Measurements from ENCODE around the gene SPTSSB. TPM values are rescaled to one million over a fixed set of nuclear protein-coding genes. Genes with fewer than 3 reads are reported as not detected.

SPTSSB gene
- total and polyA plus RNA-seq, 4 donors: 0.16 to 0.39 (median 0.18) TPM; not detected in 1

DNA sequence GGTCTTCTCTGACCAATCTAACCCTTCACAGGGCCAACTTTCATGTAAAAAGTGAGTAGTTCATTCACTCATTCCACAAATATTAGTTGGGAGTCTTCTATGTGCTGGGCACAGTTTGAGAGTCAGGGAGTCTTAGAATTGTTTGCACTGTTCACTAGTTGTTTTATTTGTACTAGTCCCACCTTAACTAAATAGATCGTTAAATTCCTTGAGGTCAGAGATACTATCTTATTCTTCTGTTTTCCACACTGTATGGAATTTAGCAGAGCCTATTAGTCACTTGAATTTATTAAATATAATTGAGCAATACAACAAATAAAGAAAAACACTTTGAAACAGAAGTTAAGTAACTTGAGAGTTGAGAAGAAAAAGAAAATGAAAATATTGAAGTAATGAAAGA, 40.8 kb upstream of the SPTSSB start:
- H3K27ac ChIP-seq (ENCODE audit: low read depth in 1 of 2, low read length in 2 of 2): no peak overlapping the region
- 94 to 97% methylated on average over 1 of the region's 1 CpG for WGBS, 2 donors
- intact Hi-C loops (cut with DNase I): loop anchor here (10.0 kb wide), 3 partner anchors 457 to 707 kb away; no protein-coding TSS in a partner anchor
- no peaks in the 10 kb centered on the region for H3K9me3 ChIP-seq (ENCODE audit: control insufficient read depth, low read length)
- peaks cover 2 to 5% of the 10 kb centered on the region in 2 donors for H3K4me1 ChIP-seq (ENCODE audit: control insufficient read depth in 1 of 2, insufficient read depth in 2 of 2, low read length in 2 of 2)
- ATAC-seq (ENCODE audit: low FRiP score): no peak
- H3K4me3 ChIP-seq (ENCODE audit: low read length in 2 of 2): no peak overlapping the region
- no peak for DNase-seq
- H3K36me3 ChIP-seq (ENCODE audit: control insufficient read depth in 1 of 2, insufficient read depth in 2 of 2, low read length in 1 of 2): no peaks in the 10 kb centered on the region
- H3K27me3 ChIP-seq (ENCODE audit: control insufficient read depth in 1 of 2, insufficient read depth in 2 of 2, low read length in 1 of 2): no peaks in the 10 kb centered on the region

DNA sequence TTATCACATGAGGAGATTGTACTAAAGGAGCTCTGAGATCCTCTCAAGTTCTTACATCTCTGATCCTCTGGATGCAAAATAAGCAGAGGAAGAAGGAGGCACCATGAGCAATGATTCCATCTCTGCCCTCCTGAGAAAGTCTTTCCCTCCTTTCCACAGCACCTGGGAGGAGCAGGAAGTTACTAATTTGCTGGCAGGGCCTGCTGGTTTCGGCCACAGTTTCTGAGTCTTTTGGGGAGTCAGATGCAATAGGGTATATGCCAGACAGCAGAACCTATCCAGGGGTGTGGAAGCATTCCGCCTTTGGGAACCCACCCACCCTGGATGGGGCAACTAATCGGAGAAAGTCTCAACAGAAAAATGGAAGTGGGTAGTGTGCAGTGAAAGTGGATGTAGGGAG, 38.5 kb upstream of the SPTSSB start:
- intact Hi-C loops (cut with DNase I): loop anchor here (5.0 to 10.0 kb wide), 4 partner anchors 138 to 705 kb away; no protein-coding TSS in a partner anchor
- H3K4me3 ChIP-seq (ENCODE audit: low read length in 2 of 2): no peak overlapping the region
- no peaks in the 10 kb centered on the region for H3K27me3 ChIP-seq (ENCODE audit: control insufficient read depth in 1 of 2, insufficient read depth in 2 of 2, low read length in 1 of 2)
- no peak for DNase-seq
- H3K9me3 ChIP-seq (ENCODE audit: control insufficient read depth, low read length): no peaks in the 10 kb centered on the region
- ATAC-seq (ENCODE audit: low FRiP score): no peak
- WGBS, 2 donors: 92 to 93% methylated on average over 3 of the region's 3 CpGs
- peaks cover 0 to 2% of the 10 kb centered on the region in 2 donors for H3K4me1 ChIP-seq (ENCODE audit: control insufficient read depth in 1 of 2, insufficient read depth in 2 of 2, low read length in 2 of 2)
- no peak overlapping the region for H3K27ac ChIP-seq (ENCODE audit: low read depth in 1 of 2, low read length in 2 of 2)
- H3K36me3 ChIP-seq (ENCODE audit: control insufficient read depth in 1 of 2, insufficient read depth in 2 of 2, low read length in 1 of 2): no peaks in the 10 kb centered on the region

DNA sequence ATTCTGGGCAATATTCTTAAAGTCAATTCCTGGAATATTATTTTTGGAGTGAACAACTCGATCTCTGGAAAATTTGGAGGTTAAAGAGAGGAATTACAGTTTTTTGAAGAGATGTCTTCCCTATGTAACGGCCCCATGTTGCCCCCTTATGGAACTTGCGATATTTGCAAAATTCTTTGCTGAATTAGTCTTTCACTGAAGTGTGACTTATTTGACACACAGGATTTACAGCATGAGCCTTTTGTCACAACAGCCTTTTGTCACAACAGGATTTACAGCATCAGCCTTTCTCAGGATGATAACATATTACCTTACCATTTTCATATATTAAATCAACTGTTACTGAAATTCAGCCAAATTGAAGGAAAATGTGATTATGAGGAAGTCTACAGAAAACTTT, 37.8 kb upstream of the SPTSSB start:
- WGBS, 2 donors: 2 to 4% methylated on average over 3 of the region's 3 CpGs
- H3K4me1 ChIP-seq (ENCODE audit: control insufficient read depth in 1 of 2, insufficient read depth in 2 of 2, low read length in 2 of 2): peaks cover 0 to 2% of the 10 kb centered on the region in 2 donors
- H3K4me3 ChIP-seq (ENCODE audit: low read length in 2 of 2): no peak overlapping the region
- H3K27ac ChIP-seq (ENCODE audit: low read depth in 1 of 2, low read length in 2 of 2): no peak overlapping the region
- no peaks in the 10 kb centered on the region for H3K27me3 ChIP-seq (ENCODE audit: control insufficient read depth in 1 of 2, insufficient read depth in 2 of 2, low read length in 1 of 2)
- ATAC-seq (ENCODE audit: low FRiP score): no peak
- DNase-seq: no peak
- intact Hi-C loops (cut with DNase I): loop anchor here in 1 of 2 donors (5.0 kb wide), 1 partner anchor 137 kb away; no protein-coding TSS in a partner anchor
- H3K9me3 ChIP-seq (ENCODE audit: control insufficient read depth, low read length): no peaks in the 10 kb centered on the region
- H3K36me3 ChIP-seq (ENCODE audit: control insufficient read depth in 1 of 2, insufficient read depth in 2 of 2, low read length in 1 of 2): no peaks in the 10 kb centered on the region

DNA sequence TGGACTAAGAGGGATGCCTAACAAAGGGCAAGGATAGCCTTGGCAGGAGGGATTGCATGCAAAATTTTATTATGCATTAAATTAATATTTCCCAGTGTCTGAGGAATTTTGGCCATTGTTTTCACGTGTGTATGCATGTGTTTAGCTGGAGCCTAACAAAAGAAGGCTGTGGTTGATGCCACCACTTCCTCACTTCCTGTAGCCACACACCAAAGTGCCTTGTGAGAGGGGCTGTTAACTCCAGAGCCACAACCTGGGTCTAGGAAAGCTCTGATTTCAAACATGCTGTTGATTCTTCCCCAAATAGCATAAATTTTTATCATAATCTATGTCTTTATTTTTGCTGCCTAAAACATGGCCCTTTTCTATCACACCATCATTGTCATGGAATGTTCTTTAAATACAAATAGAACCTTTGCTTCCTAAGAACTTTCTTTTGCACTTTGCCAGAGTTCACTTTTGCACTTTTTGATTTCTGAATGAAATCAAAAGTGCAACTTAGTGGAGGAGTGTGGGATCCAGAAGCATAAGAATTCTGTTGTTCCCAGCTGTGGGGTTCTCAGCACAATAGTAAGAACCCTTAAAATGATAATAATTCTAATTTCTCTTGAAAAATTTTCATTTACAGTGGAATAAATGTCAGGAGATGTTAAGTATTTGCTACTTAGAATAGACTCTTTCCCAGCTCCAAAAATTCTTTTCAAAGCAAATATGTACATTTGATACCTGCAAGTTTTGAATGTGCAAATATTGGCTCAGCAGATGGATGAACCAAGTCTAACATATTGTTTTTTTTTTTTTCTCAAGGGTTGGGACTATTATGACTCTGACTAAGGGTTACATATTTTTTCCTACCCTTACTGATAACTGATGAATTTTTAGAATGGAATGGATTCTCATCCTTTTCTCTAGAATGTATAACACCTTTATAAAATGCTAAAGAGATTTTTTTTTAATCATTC, 35.6 kb upstream of the SPTSSB start:
- intact Hi-C loops (cut with DNase I): loop anchor here in 1 of 2 donors (5.0 kb wide), 1 partner anchor 135 kb away; no protein-coding TSS in a partner anchor
- DNase-seq (no peak), ATAC-seq (ENCODE audit: low FRiP score) (no peak)
- WGBS, 2 donors: 57 to 61% methylated on average over 1 of the region's 1 CpG
- H3K9me3 ChIP-seq (ENCODE audit: control insufficient read depth, low read length): no peaks in the 10 kb centered on the region
- H3K36me3 ChIP-seq (ENCODE audit: control insufficient read depth in 1 of 2, insufficient read depth in 2 of 2, low read length in 1 of 2): no peaks in the 10 kb centered on the region
- no peaks in the 10 kb centered on the region for H3K27me3 ChIP-seq (ENCODE audit: control insufficient read depth in 1 of 2, insufficient read depth in 2 of 2, low read length in 1 of 2)
- no peak overlapping the region for H3K4me3 ChIP-seq (ENCODE audit: low read length in 2 of 2)
- no peak overlapping the region for H3K27ac ChIP-seq (ENCODE audit: low read depth in 1 of 2, low read length in 2 of 2)
- H3K4me1 ChIP-seq (ENCODE audit: control insufficient read depth in 1 of 2, insufficient read depth in 2 of 2, low read length in 2 of 2): no peaks in the 10 kb centered on the region

DNA sequence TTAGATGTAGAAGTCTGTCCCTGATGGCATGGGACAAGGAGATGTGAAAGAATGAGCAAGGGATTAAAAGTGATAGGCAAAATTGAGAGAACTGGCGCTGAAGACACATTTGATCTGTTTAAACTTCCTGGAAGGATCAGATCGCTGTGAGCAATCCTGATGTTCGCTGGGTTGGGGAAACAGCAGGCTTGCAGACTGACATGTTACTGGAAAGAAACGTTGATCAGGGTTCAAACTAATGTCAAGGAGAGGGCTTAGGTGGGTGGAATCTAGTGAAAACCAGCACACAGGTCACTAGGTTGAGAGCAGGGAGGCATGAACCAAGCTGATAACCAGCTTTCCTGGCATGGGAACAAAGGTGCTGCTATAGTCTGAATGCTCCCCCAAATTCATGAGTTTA, 34.5 kb upstream of the SPTSSB start:
- no peak overlapping the region for H3K4me3 ChIP-seq (ENCODE audit: low read length in 2 of 2)
- no peaks in the 10 kb centered on the region for H3K27me3 ChIP-seq (ENCODE audit: control insufficient read depth in 1 of 2, insufficient read depth in 2 of 2, low read length in 1 of 2)
- intact Hi-C loops (cut with DNase I): loop anchor here in 1 of 2 donors (5.0 kb wide), 1 partner anchor 134 kb away; no protein-coding TSS in a partner anchor
- no peaks in the 10 kb centered on the region for H3K4me1 ChIP-seq (ENCODE audit: control insufficient read depth in 1 of 2, insufficient read depth in 2 of 2, low read length in 2 of 2)
- no peaks in the 10 kb centered on the region for H3K36me3 ChIP-seq (ENCODE audit: control insufficient read depth in 1 of 2, insufficient read depth in 2 of 2, low read length in 1 of 2)
- ATAC-seq (ENCODE audit: low FRiP score) (no peak), DNase-seq (no peak)
- no peak overlapping the region for H3K27ac ChIP-seq (ENCODE audit: low read depth in 1 of 2, low read length in 2 of 2)
- WGBS, 2 donors: 97 to 99% methylated on average over 4 of the region's 4 CpGs
- no peaks in the 10 kb centered on the region for H3K9me3 ChIP-seq (ENCODE audit: control insufficient read depth, low read length)

DNA sequence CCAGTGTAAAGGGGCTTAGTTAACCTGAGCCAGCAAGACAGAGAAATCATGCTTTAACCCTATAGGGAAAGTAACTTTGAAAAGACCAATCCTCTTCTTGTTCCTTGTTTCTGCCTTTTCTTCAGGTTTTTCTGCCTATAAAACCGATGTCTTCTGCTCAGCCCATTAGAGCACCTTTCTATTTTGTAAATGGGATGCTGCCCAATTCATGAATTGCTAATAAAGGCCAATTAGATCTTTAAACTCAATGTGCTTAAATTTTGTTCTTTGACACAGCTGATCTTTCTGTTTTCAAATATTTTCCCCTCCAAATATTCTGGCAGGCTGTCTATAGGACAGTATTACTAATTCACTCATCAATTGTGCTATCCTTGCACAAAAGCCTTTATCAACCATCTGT, 33.8 kb upstream of the SPTSSB start:
- no peak overlapping the region for H3K27ac ChIP-seq (ENCODE audit: low read depth in 1 of 2, low read length in 2 of 2)
- H3K9me3 ChIP-seq (ENCODE audit: control insufficient read depth, low read length): no peaks in the 10 kb centered on the region
- no peaks in the 10 kb centered on the region for H3K27me3 ChIP-seq (ENCODE audit: control insufficient read depth in 1 of 2, insufficient read depth in 2 of 2, low read length in 1 of 2)
- no peak for ATAC-seq (ENCODE audit: low FRiP score)
- no peak overlapping the region for H3K4me3 ChIP-seq (ENCODE audit: low read length in 2 of 2)
- no peaks in the 10 kb centered on the region for H3K36me3 ChIP-seq (ENCODE audit: control insufficient read depth in 1 of 2, insufficient read depth in 2 of 2, low read length in 1 of 2)
- intact Hi-C loops (cut with DNase I): loop anchor here in 1 of 2 donors (5.0 kb wide), 1 partner anchor 133 kb away; no protein-coding TSS in a partner anchor
- no peak for DNase-seq
- 57 to 100% methylated on average over 1 of the region's 1 CpG for WGBS, 2 donors
- no peaks in the 10 kb centered on the region for H3K4me1 ChIP-seq (ENCODE audit: control insufficient read depth in 1 of 2, insufficient read depth in 2 of 2, low read length in 2 of 2)

DNA sequence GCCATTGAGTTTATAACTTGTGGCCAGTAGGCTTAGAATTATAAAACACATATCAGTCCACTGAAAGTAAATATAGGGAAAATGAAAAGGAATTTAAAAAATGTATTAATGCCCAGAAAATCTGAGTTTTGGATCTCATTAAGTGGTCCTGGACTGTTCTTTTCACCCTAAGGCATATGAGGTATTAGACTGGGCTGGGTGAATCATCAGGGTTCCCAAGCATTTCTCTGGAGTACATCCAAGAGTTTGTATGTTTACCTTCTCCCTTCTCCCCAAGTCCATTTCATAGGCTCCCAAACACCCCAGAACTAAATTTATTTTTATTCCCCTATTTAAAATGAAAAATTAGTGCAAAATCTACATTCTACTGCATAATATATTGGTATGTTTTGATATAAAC, 31.9 kb upstream of the SPTSSB start:
- intact Hi-C loops (cut with DNase I): no loop called here
- Histone ChIP-seq H3K36me3 (ENCODE audit: control insufficient read depth in 1 of 2, insufficient read depth in 2 of 2, low read length in 1 of 2) (no peaks in the 10 kb centered on the region), H3K9me3 (ENCODE audit: control insufficient read depth, low read length) (no peaks in the 10 kb centered on the region), H3K4me1 (ENCODE audit: control insufficient read depth in 1 of 2, insufficient read depth in 2 of 2, low read length in 2 of 2) (no peaks in the 10 kb centered on the region), H3K27ac (ENCODE audit: low read depth in 1 of 2, low read length in 2 of 2) (no peak overlapping the region), H3K4me3 (ENCODE audit: low read length in 2 of 2) (no peak overlapping the region), H3K27me3 (ENCODE audit: control insufficient read depth in 1 of 2, insufficient read depth in 2 of 2, low read length in 1 of 2) (no peaks in the 10 kb centered on the region)
- no peak for DNase-seq
- ATAC-seq (ENCODE audit: low FRiP score): no peak

DNA sequence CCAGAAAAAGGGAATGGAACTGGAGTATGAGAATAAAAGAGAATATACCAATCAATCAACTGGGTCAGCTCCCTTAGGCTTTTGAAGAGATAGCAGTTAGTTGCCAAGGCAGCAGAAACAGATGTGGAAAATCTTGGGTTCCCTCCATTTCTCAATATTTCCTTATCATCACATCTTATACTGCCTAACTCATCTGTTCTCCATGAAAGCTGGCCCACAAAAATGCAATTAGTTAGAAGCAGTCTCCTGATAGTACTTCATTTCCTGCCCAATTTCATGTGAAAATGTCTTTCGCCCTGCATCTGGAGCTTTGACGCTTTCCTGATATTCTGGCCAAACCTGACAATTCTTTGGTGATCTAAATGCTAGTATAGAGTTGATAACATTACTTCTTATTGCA, 30.1 kb upstream of the SPTSSB start:
- Histone ChIP-seq H3K36me3 (ENCODE audit: control insufficient read depth in 1 of 2, insufficient read depth in 2 of 2, low read length in 1 of 2) (no peaks in the 10 kb centered on the region), H3K4me3 (ENCODE audit: low read length in 2 of 2) (no peak overlapping the region), H3K27me3 (ENCODE audit: control insufficient read depth in 1 of 2, insufficient read depth in 2 of 2, low read length in 1 of 2) (no peaks in the 10 kb centered on the region), H3K4me1 (ENCODE audit: control insufficient read depth in 1 of 2, insufficient read depth in 2 of 2, low read length in 2 of 2) (no peaks in the 10 kb centered on the region), H3K9me3 (ENCODE audit: control insufficient read depth, low read length) (no peaks in the 10 kb centered on the region), H3K27ac (ENCODE audit: low read depth in 1 of 2, low read length in 2 of 2) (no peak overlapping the region)
- no peak for ATAC-seq (ENCODE audit: low FRiP score)
- 96 to 98% methylated on average over 2 of the region's 2 CpGs for WGBS, 2 donors
- intact Hi-C loops (cut with DNase I): no loop called here
- DNase-seq: no peak

DNA sequence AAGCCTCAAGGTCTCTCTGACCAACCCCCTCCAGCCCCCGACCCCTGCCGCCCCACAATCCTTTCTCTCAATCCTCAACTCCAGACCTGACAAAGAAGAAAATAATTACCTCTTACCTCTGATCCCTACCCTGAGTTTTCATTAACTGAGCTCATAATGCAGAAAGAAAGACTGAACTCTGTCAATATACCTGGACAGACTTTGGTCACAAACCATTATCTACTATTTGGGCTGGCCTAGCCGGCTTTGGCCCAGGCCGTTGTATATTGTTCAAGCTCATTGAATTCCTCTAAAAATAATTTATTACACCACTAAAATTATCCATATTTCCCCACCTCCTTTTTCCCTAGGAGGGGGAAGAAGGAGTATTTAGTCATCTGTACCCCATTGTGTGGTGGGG, 29.3 kb upstream of the SPTSSB start:
- ATAC-seq (ENCODE audit: low FRiP score) (no peak), DNase-seq (no peak)
- WGBS, 2 donors: 67 to 75% methylated on average over 4 of the region's 4 CpGs

More for the DNA sequence above, 29.3 kb upstream of the SPTSSB start:
- Histone ChIP-seq H3K4me1 (ENCODE audit: control insufficient read depth in 1 of 2, insufficient read depth in 2 of 2, low read length in 2 of 2) (no peaks in the 10 kb centered on the region), H3K4me3 (ENCODE audit: low read length in 2 of 2) (no peak overlapping the region), H3K9me3 (ENCODE audit: control insufficient read depth, low read length) (no peaks in the 10 kb centered on the region), H3K27me3 (ENCODE audit: control insufficient read depth in 1 of 2, insufficient read depth in 2 of 2, low read length in 1 of 2) (no peaks in the 10 kb centered on the region), H3K36me3 (ENCODE audit: control insufficient read depth in 1 of 2, insufficient read depth in 2 of 2, low read length in 1 of 2) (no peaks in the 10 kb centered on the region), H3K27ac (ENCODE audit: low read depth in 1 of 2, low read length in 2 of 2) (no peak overlapping the region)
- intact Hi-C loops (cut with DNase I): no loop called here
